DMS 273 (cell line): ENCODE measurements around the gene MAGT1.
A peak's percentile ranks its signal among the peaks of the same experiment; 100 is the strongest.
"Not testable (repeated sequence)": the region's sequence is repeated elsewhere in the genome, so short reads cannot be mapped to it uniquely, and the experiment has no call there.

Source experiments
- DNase-seq: peaks from one replicate; lab custom pipeline; 2025; ENCODE audit not compliant: unreplicated experiment; lab: John Stamatoyannopoulos, UW

The MAGT1 gene

DNA sequence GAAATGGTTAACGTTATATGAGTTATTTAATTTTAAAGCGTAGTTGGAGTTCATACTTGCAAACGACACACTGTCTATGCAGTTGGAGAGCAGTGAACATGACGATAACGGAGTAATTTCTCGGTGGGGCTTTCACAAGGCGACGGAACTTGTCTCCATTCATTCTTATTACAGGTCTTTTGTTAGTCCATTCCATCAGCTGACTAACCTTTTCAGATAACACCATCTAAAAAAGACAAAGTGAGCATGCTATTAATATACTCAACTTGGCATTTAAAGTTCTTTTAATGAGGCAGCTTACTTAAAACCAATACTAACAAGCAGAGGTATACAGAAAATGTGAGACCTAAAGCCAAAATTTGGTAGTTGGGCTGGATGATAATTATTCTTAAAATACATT lies 19.9 kb downstream of the MAGT1 start:
- no peak for DNase-seq

DNA sequence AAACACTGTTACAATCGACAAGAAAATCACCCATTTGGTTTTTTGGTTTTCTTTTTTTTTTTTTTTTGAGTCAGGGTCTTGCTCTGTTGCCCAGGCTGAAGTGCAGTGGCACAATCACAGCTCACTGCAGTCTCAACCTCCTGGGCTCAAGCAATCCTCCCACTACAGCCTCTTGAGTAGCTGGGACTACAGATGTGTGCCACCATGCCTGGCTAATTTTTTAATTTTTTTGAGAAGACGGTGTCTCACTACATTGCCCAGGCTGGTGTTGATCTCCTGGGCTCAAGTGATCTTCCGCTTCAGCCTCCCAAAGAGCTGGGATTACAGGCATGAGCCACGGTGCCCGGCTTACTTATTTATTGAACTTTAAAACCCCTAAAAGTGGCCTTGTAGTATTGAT lies 63.7 kb downstream of the MAGT1 start:
- DNase-seq, result not testable (repeated sequence)

DNA sequence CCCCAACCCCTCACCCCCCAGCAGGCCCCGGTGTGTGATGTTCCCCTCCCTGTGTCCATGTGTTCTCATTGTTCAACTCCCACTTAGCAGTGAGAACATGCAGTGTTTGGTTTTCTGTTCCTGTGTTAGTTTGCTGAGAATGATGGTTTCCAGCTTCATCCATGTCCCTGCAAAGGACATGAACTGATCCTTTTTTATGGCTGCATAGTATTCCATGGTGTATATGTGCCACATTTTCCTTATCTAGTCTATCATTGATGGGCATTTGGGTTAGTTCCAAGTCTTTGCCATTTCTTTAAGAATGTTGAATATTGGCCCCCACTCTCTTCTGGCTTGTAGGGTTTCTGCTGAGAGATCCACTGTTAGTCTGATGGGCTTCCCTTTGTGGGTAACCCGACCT lies 73.2 kb downstream of the MAGT1 start:
- DNase-seq, result not testable (repeated sequence)

DNA sequence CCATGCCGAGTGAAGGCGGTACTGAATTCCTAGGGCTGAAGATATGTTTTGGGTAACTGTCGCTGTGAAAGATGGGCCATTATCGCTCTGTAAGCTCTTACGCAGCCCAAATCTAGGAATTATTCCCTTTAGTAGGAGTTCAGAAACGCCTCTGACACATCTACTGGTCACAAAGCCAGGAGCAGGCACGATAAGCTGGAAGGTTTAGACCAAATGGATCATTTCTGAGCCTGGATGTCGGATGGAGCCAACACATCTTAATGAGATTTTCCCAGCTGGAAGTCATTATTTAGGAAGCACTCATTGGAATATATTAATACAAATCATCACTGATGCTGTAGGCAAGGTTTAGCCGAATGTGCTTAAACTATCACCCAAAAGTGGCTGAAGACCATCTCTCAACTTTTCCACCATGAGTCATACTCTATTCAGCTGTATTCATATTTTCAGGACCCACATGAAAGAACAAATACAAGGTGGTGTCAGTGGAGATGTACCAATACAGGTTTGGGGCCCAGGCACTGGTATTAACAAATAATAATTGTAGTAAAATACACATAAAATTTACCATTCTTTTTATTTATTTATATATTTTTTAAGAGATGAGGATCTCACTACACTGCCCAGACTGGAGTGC lies 75.0 kb downstream of the MAGT1 start:
- no peak for DNase-seq

DNA sequence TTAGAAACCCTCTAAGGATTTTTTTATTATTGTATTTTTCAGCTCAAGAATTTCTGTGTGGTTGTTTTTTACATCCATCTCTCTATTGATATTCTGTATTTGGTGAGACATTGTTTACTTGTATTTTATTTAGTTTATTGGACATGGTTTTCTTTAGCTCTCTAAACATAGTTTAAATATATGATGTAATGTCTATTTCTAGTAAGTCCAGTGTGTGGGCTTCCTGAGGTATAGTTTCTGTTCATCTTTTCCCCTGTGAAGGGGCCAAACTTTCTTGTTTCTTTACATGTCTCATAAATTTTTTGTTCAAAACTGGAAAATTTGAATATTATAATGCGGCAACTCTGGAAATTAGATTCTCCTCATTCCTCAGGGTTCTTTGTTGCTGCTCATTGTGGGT lies 81.0 kb downstream of the MAGT1 start:
- no peak for DNase-seq

DNA sequence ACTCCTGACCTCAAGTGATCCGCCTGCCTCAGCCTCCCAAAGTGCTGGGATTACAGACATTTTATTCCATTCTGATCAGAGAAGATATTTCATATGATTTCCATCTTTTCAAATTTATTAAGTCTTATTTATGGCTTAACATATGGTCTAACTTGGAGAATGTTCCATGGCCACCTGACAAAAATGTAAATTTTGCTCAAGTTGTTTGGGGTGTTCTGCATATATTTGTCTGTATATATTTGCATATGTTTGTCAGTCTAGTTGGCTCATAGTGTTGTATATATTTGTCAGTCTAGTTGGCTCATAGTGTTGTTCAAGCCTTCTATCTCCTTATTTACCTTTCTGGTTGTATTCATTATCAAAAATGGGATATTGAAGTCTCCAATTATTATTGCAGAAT lies 93.0 kb downstream of the MAGT1 start:
- no peak for DNase-seq

DNA sequence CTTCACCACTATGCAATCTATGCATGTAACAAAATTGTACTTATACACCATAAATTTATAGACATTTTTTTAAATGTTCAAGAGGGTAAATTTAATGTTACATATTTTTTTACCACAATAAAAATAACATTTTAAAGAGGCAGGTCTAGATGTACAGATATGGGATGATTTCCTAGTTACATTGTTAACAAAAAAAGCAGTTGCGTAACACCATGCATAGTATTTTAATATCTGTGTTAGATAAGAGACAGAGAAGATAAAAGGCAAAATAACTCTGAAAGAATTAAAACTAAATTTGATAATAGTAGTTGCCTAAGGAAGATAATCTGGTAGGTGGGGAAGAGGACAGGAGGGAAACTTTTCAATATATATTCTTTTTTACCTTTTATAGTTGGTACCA lies 100.1 kb downstream of the MAGT1 start:
- no peak for DNase-seq

DNA sequence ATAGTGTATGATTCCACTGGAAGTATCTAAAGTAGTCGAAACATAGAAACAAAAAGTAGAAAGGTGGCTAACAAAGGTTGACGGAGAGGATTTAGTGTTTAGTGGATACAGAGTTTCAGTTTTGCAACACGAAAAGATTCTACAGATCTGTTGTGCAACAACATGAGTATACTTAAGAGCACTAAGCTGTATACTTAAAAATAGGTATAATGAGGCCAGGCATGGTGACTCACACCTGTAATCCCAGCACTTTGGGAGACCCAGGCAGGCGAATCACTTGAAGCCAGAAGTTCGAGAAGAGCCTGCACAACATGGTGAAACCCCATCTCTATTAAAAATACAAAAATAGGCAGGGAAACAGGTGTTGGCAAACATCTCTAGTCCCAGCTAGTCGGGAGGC lies 101.3 kb downstream of the MAGT1 start:
- DNase-seq, result no peak

DNA sequence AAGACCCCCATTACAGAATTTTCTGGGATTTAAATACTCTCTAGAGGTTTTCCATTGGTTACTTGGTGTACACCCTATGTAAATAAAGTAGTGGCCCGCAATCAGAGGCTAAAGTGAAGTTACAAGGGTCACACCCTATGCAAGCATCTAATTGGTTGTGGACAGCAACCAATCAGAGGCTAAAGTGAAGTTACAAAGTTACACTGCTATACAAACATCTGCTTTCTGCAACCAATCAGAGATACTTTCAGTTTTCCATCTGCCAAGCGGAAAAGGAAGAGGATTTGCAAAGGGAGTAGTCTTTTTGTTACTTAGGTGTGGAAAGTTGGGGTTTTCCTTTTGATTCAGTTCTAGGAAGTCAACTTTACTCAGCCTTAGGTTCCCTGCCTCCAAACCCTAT lies 107.2 kb downstream of the MAGT1 start:
- DNase-seq, result peak; percentile 44

DNA sequence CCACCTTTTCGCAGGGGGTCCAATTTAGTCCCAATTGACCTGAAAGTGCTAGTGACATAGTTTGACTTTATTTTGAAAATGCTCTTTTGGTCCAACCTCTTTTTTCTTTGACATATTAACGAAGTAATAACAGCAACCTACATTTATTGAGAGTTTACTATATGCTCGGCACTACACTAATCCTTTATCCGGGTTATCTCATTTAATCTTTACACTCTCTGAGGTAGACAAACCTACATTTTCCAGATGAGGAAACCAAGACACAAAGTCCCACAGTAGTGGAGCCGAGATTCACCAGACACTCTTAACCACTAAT lies 108.9 kb downstream of the MAGT1 start:
- no peak for DNase-seq

DNA sequence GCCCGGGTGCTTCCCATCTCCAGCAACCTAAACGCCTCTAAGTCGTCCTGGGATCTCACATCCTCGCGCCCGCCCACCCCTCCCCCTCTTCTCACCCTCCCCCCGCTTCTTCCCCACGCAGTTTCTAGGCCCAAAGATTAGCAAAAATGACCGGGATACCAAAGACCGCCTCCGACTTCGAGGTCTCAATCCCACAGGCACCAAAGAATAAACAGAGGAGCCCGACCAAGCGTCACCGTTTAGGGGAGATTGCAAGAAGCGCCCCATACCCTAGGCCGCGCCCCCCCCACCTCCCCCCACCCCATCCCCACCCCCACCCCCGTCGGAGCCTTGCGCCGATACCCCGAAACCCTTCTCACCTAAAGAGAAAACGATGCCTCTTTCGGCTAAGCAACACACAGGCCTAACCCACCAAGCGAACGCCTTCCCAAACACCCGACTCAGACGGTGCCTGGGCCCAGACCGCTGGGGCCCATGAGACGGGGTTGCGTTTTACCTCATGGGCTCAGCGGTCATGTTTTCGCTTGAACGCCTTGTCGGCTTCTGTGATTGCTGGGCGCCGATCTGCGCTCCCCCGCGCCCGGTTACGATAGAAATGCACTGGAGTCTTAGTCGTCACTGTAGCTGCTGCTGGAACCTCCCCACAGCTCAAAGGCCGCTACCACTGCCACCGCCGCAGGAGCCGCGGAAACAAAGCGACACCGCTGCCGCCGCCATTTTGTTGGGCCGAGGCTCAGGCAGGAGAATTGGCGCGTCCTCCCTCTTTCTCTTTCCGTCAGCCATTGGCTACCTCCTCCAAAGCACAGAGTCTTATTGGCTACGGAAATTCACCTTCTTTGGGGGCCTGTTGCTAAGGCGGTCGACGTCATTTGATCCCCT lies 109.5 kb downstream of the MAGT1 start, which contains the start of gene ATRX:
TSS of gene ATRX (minus strand) at position 731 of the 879 bp plus-strand sequence. CDS start at position 516, 215 bp downstream.
- DNase-seq, result peak; percentile 93

DNA sequence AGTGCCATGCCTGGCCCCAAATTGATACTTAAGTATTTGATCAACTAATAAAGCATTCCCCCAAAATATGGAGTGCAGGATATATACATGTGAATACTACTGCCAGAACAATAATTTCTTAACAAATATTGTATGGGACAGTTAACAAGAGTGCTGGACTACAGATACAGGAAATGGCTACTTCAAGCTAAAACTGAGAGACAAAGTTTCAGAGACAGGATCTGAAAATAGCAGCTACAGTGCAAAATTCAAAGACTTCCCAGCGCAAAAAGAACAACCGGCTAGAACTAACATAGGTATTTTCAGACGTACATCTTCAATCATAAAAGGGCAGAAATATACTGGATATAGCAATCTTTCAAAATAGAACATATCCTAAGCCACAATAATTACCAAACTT lies 115.5 kb downstream of the MAGT1 start:
- no peak for DNase-seq

DNA sequence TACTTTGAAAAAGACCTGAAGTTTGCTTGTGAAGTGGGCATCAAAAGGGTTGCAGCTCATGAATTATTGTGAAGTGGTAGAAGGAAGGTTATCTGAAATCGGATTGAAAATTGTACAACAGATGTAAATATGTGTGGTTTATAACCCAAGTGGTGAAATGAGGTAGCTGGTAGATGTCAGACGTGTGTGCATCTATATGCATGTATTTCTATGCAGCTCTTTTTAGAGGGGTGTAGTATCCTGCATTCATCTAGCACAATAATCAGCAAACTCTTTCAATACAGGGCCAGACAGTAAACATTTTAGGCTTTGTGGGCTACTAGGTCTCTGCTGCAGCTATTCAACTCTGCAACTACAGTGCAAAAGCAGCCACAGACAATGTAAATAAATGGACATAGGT lies 118.6 kb downstream of the MAGT1 start:
- DNase-seq, result no peak
